Hematopoietic multipotent progenitor cell treated with erythropoietin and hydrocortisone succinate and interleukin-3 and kit ligand, for 15 days (in vitro differentiated cells): ENCODE data around the gene FBLN2.

Experiments used
- DNase-seq: peaks from one replicate; pipeline ENCODE4 v3.0.0-alpha.2; 2015; ENCODE audit warnings: low spot score

Gene FBLN2

DNA sequence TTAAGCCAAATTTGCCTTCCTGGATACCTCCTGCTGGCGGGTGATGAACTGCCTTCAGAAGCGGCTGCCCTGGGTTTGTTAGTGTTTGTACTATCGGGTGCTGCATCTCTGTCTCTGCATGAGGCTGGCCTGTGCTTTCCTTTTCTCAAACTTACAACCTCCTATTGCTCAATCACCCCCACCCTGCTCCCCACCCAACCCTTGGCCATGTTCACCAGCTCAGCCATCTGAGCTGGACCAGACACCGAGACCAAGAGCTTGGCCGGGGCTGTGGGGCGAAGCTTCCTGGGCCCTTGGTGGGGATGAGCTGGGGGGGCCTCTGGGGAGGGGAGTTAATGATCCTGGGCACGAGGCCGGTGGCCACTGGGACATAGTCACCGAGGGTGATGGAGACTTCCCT lies 16.8 kb upstream of the FBLN2 start:
- no peak for DNase-seq

- no peak for DNase-seq
Observed at GRCh38 chr3:13532631-13533030, 16.3 kb upstream of the FBLN2 start.

GRCh38 chr3:13533885-13534301 lies 15.0 kb upstream of the FBLN2 start:
- no peak for DNase-seq

- no peak for DNase-seq
Observed at GRCh38 chr3:13535526-13535875, 13.4 kb upstream of the FBLN2 start.

- DNase-seq = no peak
Observed at GRCh38 chr3:13535905-13536304, 13.0 kb upstream of the FBLN2 start.

- DNase-seq = no peak
Observed at GRCh38 chr3:13536432-13536831, 12.5 kb upstream of the FBLN2 start.

DNA sequence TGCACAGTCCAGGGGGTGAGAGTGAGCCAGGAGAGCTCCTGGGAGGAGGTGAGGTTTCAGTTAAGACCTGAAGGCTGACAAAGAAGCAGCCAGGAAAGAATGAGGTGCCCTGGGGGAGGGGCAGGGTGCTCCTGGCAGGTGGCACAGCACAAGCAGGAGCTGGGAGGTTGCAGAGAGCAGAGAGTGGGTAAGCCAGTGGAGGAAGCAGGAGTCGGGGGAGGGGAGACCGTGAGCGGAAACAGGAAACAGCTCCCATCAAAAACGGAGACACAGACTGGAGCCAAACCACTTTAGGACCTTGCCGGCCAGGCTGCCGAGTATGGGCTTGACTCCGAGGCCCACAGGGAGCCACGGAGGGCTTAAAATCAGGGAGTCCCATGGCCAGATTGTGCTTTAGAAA lies 12.1 kb upstream of the FBLN2 start:
- DNase-seq = no peak

GRCh38 chr3:13537244-13537908 lies 11.5 kb upstream of the FBLN2 start:
- no peak for DNase-seq

DNA sequence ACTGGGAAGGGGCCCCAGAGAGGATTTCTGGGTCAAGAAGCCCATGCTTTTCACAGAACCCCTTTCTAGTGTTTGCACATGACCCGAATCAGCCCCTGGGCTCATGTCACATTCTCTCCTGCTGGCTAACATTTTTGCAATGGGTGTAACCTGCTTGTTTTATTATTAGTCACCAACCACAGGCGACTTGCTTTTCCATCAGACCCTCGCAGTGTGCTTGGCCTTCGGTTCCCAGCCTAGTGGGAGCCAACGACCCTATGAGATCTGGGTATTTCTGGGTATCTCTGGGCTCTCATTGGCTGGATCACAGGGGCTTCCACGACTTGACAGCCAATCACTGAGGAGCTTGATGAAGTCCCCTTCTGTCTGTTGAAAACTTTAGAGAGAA lies 11.0 kb upstream of the FBLN2 start:
- no peak for DNase-seq

DNA sequence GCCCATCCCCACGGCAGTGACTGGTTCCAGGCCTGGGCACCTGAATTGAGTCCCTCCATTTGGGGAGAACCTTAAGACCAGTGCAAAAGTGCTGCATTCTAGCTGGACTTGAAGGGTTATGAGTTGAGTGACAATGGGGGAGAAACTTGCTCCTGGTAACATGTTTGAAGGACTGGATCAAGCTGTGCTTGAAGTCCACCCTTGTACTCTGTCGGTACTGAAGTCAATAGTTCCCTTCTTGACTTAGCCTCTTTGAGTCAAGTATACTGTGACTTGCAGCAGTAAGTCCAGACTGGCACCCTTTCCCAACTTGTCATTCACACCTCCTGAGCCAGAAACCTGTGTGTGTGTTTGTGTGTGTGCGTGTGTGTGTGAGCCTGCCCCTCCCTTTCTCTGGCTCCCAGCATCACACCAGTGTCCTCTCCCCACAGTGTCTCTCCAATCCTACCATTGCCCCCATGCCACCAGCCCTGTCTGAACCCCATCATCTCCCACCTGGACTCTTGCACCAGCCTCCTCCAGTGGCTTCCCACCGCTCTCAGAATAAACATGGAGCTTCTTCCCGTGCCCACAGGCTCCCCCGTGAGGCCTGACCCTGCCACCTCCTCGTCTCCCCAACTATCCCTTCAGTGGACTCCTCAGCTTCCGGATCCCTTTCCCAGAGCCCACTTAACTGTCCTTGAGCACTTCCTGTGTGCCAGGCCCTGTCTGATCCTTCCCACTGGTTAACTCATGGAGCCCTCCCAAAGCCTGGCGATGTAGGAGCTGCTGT lies 10.2 kb upstream of the FBLN2 start:
- no peak for DNase-seq

- DNase-seq = no peak
Observed at GRCh38 chr3:13539292-13539638, 9.7 kb upstream of the FBLN2 start.

- no peak for DNase-seq
Observed at GRCh38 chr3:13539671-13540070, 9.3 kb upstream of the FBLN2 start.

GRCh38 chr3:13540297-13540995 lies 8.5 kb upstream of the FBLN2 start:
- DNase-seq = no peak

GRCh38 chr3:13541691-13542090 lies 7.2 kb upstream of the FBLN2 start:
- no peak for DNase-seq

GRCh38 chr3:13542142-13542541 lies 6.8 kb upstream of the FBLN2 start:
- no peak for DNase-seq

DNA sequence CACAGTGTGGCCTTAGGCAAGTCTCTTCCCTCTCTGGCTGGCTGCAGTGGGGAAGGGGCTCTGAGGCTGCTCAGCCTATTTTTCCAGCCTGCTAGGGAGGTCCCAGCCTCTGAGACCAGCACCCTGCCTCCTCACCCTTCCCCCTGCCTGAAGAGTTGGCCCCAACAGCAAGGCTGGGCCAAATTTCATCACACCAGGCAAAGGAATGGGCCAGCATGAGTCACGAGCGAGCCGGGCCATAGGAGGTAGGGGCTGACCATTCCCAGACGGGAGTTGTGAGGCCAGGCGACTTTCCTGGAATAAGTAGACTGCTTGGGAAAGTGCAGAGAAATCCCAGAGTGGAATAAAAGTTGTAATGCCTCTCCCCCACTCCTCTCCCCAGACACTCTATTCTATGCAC lies 5.7 kb upstream of the FBLN2 start:
- DNase-seq = no peak

DNA sequence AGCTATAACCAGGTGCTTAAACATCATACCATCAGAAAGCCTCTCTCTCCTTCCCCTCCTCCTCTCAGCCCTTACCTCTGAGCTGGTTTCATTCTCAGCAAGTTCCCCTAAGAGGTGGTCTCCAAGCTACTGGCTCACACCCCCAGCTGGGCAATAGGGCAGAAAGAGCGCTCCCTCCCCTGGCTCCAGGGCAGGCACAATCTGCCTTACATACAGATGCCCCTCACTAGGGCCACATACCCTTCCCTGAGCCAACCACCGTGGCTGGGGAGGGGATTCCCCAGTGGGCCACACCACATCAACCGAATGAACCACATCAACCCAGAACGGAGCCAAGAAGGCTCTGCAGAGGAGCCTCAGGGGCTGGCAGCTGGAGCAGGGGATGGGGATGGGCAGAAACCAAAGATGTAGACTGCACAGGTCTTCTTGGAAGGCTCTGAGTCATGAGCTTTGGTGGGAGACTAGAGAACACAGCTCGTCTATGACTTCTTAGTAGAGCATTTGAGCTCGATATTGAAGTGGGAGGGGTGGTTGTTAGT lies 4.6 kb upstream of the FBLN2 start:
- no peak for DNase-seq

- no peak for DNase-seq
Observed at GRCh38 chr3:13544951-13545651, 3.8 kb upstream of the FBLN2 start.

- no peak for DNase-seq
Observed at GRCh38 chr3:13545952-13546454, 2.9 kb upstream of the FBLN2 start.

GRCh38 chr3:13546667-13547171 lies 2.2 kb upstream of the FBLN2 start:
- peak; percentile 14 for DNase-seq

DNA sequence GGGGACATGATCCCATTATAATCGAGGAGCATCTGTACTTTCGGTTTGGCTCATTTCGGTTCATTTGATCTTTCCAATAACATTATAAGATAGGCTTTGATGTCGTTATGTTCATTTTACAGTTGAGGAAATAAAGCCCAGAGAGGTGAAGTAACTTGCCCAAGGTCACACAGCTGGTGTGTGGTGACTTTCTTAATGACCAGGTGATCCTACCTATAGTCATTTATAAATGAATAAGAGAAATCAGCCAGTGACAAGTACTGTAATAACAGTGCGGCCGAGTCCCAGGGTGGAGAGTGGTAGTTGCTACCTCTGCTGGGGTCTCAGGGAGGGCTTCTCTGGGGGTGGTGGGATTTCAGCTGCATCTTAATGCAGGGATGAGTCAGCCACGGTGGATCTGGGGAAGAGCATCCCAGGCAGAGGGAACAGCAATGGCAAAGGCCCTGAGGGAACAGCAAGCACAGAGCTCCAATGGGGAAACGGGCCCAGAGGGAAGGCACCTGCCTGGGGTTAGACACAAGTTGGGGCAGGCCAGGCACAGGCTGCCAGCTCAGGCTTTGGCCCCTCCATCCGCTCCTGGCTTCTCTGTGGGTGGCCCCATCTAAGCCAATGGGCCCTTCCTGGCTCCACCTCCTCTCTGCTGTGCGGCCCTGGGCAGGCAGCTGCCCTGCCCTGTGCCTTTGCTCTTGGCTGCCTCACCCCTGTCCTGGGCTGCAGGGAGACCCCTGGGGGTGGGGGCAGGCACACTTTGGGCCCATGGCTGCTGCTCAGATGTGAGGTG lies 1.1 kb upstream of the FBLN2 start:
- DNase-seq = no peak
